Measurements from ENCODE around the gene TMED6.
"Not testable (repeated sequence)": the region's sequence is repeated elsewhere in the genome, so short reads cannot be mapped to it uniquely, and the experiment has no call there.

Gene TMED6

GRCh38 chr16:69311533-69312387 lies 39.8 kb downstream of the TMED6 start:
- peak; percentile 50 for DNase-seq (ENCODE audit: insufficient read length, low spot score)
- TF ChIP-seq POLR2A (IDR thresholded peaks at IDR 0.05; ENCODE audit: low read depth, low read length) = no peak
- no peak for FAIRE-seq

- FAIRE-seq (no peak), DNase-seq (ENCODE audit: insufficient read length, low spot score) (peak; percentile 95)
- TF ChIP-seq POLR2A (IDR thresholded peaks at IDR 0.05; ENCODE audit: low read depth, low read length) = peak; percentile 80
Measured at GRCh38 chr16:69310653-69311532, 40.7 kb downstream of the TMED6 start, which contains the start of gene VPS4A. VPS4A (plus strand) TSS chr16:69311350; CDS start chr16:69311512, 162 bp downstream.

- DNase-seq (ENCODE audit: insufficient read length, low spot score) = no peak
Measured at GRCh38 chr16:69309316-69309715, 42.3 kb downstream of the TMED6 start.

GRCh38 chr16:69307856-69308255 lies 43.7 kb downstream of the TMED6 start:
- no peak for DNase-seq (ENCODE audit: insufficient read length, low spot score)
- TF ChIP-seq POLR2A (IDR thresholded peaks at IDR 0.05; ENCODE audit: low read depth, low read length) = no peak

More at GRCh38 chr16:69309316-69309715, 42.3 kb downstream of the TMED6 start:
- no peak for TF ChIP-seq POLR2A (IDR thresholded peaks at IDR 0.05; ENCODE audit: low read depth, low read length)
- FAIRE-seq = no peak

GRCh38 chr16:69307091-69307490 lies 44.5 kb downstream of the TMED6 start:
- FAIRE-seq (no peak), DNase-seq (ENCODE audit: insufficient read length, low spot score) (no peak)
- no peak for TF ChIP-seq POLR2A (IDR thresholded peaks at IDR 0.05; ENCODE audit: low read depth, low read length)

More at GRCh38 chr16:69307856-69308255, 43.7 kb downstream of the TMED6 start:
- FAIRE-seq = no peak

- no peak for FAIRE-seq
- no peak for DNase-seq (ENCODE audit: insufficient read length, low spot score)
- TF ChIP-seq POLR2A (IDR thresholded peaks at IDR 0.05; ENCODE audit: low read depth, low read length) = no peak
Measured at GRCh38 chr16:69306031-69306430, 45.6 kb downstream of the TMED6 start.

GRCh38 chr16:69302301-69302700 lies 49.3 kb downstream of the TMED6 start:
- no peak for FAIRE-seq
- TF ChIP-seq POLR2A (IDR thresholded peaks at IDR 0.05; ENCODE audit: low read depth, low read length) = no peak

GRCh38 chr16:69301861-69302260 lies 49.7 kb downstream of the TMED6 start:
- FAIRE-seq (no peak), DNase-seq (ENCODE audit: insufficient read length, low spot score) (no peak)
- TF ChIP-seq POLR2A (IDR thresholded peaks at IDR 0.05; ENCODE audit: low read depth, low read length) = no peak

More at GRCh38 chr16:69302301-69302700, 49.3 kb downstream of the TMED6 start:
- no peak for DNase-seq (ENCODE audit: insufficient read length, low spot score)

- DNase-seq (ENCODE audit: insufficient read length, low spot score) = no peak
- FAIRE-seq = no peak
Measured at GRCh38 chr16:69301187-69301586, 50.4 kb downstream of the TMED6 start.

GRCh38 chr16:69298261-69298660 lies 53.3 kb downstream of the TMED6 start:
- DNase-seq (ENCODE audit: insufficient read length, low spot score) (no peak), FAIRE-seq (no peak)
- TF ChIP-seq POLR2A (IDR thresholded peaks at IDR 0.05; ENCODE audit: low read depth, low read length) = no peak

More at GRCh38 chr16:69301187-69301586, 50.4 kb downstream of the TMED6 start:
- no peak for TF ChIP-seq POLR2A (IDR thresholded peaks at IDR 0.05; ENCODE audit: low read depth, low read length)

- not testable (repeated sequence) for FAIRE-seq
Measured at GRCh38 chr16:69296771-69297170, 54.8 kb downstream of the TMED6 start.

GRCh38 chr16:69294051-69294450 lies 57.5 kb downstream of the TMED6 start:
- no peak for FAIRE-seq
- DNase-seq (ENCODE audit: insufficient read length, low spot score) = no peak
- no peak for TF ChIP-seq POLR2A (IDR thresholded peaks at IDR 0.05; ENCODE audit: low read depth, low read length)

More at GRCh38 chr16:69296771-69297170, 54.8 kb downstream of the TMED6 start:
- DNase-seq (ENCODE audit: insufficient read length, low spot score) = not testable (repeated sequence)

- no peak for TF ChIP-seq POLR2A (IDR thresholded peaks at IDR 0.05; ENCODE audit: low read depth, low read length)
- FAIRE-seq (no peak), DNase-seq (ENCODE audit: insufficient read length, low spot score) (no peak)
Measured at GRCh38 chr16:69293401-69293800, 58.2 kb downstream of the TMED6 start.
